GM10266 (cell line): ENCODE data around the gene KRT20.

Source experiments
- DNase-seq: peaks from one replicate; pipeline ENCODE4 v3.0.0; 2012; ENCODE audit errors: extremely low spot score
- CTCF ChIP-seq: IDR thresholded peaks from 2 replicates; pipeline ENCODE4 v1.5.1; 2012; ENCODE audit warnings: mild to moderate bottlenecking, low read depth; ENCODE audit not compliant: control insufficient read depth, insufficient read depth; ENCODE audit errors: missing control alignments

KRT20 gene

GRCh38 chr17:40883031-40883430, 2.0 kb downstream of the KRT20 start:
- DNase-seq = no peak
- no peak for TF ChIP-seq CTCF

GRCh38 chr17:40879026-40879425, 6.0 kb downstream of the KRT20 start:
- TF ChIP-seq CTCF = no peak
- DNase-seq = no peak

GRCh38 chr17:40878044-40878443, 7.0 kb downstream of the KRT20 start:
- no peak for DNase-seq
- TF ChIP-seq CTCF = no peak

GRCh38 chr17:40873801-40874200, 11.2 kb downstream of the KRT20 start:
- TF ChIP-seq CTCF = no peak
- DNase-seq = no peak

GRCh38 chr17:40873255-40873654, 11.8 kb downstream of the KRT20 start:
- DNase-seq = no peak

GRCh38 chr17:40872416-40872815, 12.6 kb downstream of the KRT20 start:
- DNase-seq = no peak
- no peak for TF ChIP-seq CTCF

More at GRCh38 chr17:40873255-40873654, 11.8 kb downstream of the KRT20 start:
- no peak for TF ChIP-seq CTCF

GRCh38 chr17:40871316-40871715, 13.7 kb downstream of the KRT20 start:
- no peak for DNase-seq

More at GRCh38 chr17:40871316-40871715, 13.7 kb downstream of the KRT20 start:
- no peak for TF ChIP-seq CTCF
